Stimulated activated memory B cell treated with anti-CD40 and anti-IgM and Interleukin-4, amounts not matched to agents 10 μg/mL and 1 μg/mL and 100 μg/mL, for 72 hours (primary cell): ENCODE measurements around the gene GTSE1.

Experiments used
- ATAC-seq: fragments of 150-1000 bp; cut with Tn5 transposase; 2 replicates; pipeline ENCODE4 v1.10.0; 2021
- H3K27ac Mint-ChIP-seq: one replicate; pipeline ENCODE4 v1.8.0; 2022; ENCODE audit warnings: mild to moderate bottlenecking, mixed read lengths
- H3K27me3 Mint-ChIP-seq: one replicate; pipeline ENCODE4 v1.8.0; 2022; ENCODE audit warnings: mixed read lengths
- H3K36me3 Mint-ChIP-seq: one replicate; pipeline ENCODE4 v1.8.0; 2022; ENCODE audit warnings: mixed read lengths
- H3K4me1 Mint-ChIP-seq: one replicate; pipeline ENCODE4 v1.8.0; 2022; ENCODE audit warnings: mixed read lengths
- H3K4me3 Mint-ChIP-seq: one replicate; pipeline ENCODE4 v1.8.0; 2022; ENCODE audit warnings: mild to moderate bottlenecking, moderate library complexity, mixed read lengths
- H3K9me3 Mint-ChIP-seq: one replicate; pipeline ENCODE4 v1.8.0; 2022; ENCODE audit warnings: mixed read lengths

The GTSE1 gene

DNA sequence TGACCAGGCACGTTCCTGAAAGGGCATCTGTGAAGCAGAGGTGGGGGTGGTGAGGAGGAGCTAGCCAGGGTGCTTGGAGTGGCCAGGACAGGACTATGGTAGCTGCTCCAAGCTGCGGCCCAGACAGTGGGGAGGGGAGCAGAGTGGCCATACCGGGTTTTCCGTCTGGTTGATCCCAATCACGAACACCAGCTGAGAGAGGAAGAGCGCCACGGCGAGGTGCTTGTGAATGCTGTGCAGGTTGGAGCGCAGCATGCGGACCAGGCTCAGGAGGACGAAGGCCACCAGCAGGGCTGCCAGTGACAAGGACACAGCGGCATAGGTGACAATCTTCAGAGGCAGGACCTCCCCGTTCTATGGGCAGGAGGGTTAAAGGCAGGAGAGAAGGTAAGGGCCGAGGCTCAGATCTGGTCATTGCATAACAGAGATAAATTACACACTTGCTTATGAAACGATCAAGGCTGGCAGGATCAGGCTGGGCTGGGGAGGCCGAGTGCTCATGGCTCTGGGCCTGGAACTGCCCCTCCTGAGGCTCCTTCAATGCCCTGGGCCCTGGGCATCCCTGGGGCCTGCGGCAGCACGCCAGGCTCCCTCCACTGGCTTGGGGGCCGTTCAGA lies 80.3 kb downstream of the GTSE1 start:
- H3K4me3 Mint-ChIP-seq, result no peak overlapping the region
- H3K9me3 Mint-ChIP-seq, result peaks cover 9% of the 10 kb centered on the region
- H3K27ac Mint-ChIP-seq, result no peak overlapping the region
- no peak for ATAC-seq
- no peaks in the 10 kb centered on the region for H3K27me3 Mint-ChIP-seq
- peaks cover 79% of the 10 kb centered on the region for H3K36me3 Mint-ChIP-seq
- no peaks in the 10 kb centered on the region for H3K4me1 Mint-ChIP-seq

DNA sequence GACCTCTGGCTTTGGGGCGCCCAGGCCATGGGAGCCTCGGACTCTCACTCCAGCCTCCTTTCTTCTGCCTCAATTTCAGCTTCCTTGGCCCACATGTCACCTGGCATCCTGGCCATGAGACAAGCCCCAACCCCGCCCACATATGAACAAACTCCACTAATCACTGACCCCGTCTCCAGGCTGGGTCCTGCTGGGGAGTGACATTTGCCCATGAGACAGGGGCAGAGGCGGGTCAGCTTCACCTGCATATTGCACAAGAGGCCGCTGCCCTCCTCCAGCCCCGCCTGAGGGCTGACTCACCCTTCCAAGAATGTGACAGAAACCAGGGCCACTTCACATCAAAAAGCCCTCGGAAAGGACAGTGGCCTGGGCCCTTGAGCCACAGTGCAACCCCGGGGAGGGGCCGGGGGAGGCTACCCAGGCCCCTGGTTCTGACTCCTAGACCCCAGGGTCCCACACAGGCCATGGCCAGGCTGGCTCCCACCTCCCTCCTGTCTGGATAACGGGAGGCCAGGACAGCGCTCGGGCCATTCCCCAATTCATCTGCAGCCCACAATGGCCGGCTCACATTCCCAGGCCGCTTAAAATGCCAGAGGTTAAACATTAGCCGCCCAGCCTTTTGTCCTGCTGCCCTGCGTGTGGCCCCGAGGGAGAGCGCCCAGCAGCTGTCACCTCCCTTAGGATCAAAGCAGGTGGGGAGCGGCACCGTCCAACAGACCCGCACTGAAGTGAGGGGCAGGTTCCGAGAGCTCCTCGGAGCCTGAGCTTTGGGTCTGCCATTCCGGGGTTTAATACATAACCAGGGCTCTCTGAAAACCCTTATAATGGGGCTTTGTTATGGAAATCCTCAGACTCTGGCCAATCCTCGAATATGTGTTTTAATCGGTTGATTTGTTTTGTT lies 81.1 kb downstream of the GTSE1 start:
- H3K27ac Mint-ChIP-seq, result no peak overlapping the region
- H3K4me3 Mint-ChIP-seq, result no peak overlapping the region
- H3K4me1 Mint-ChIP-seq, result no peaks in the 10 kb centered on the region
- no peak for ATAC-seq
- peaks cover 12% of the 10 kb centered on the region for H3K9me3 Mint-ChIP-seq
- H3K27me3 Mint-ChIP-seq, result no peaks in the 10 kb centered on the region
- H3K36me3 Mint-ChIP-seq, result peaks cover 77% of the 10 kb centered on the region

DNA sequence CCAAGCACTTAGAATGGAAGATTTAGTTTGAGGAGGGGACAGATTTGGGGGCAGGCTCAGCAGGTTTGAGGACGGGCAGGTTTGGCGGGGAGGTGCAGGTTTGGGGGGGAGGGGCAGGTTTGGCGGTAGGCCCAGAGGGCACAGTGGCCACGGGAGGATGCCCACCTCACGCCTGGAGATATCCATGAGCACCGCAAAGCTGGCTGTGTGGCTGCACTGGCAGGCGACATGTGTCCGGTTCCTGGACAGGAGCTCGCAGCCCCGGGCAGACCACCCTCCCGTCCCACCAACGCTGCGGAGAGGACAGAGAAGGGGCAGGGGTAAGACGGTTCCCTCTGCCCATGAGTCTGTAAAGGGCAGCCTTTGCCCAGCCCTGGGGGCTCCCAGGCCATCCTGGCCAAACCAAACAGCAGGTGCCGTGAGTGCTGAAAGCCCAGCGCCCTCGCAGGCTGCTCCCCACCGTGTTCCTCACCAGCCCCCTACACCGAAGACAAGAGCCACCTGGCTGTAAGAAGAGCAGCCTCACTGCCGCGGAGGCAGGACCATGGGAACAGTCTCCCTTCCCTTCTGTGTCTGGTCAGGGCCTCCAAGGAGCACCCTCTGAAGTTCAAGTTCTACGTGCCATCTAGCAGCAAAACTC lies 81.9 kb downstream of the GTSE1 start:
- Mint-ChIP-seq H3K27ac (no peak overlapping the region), H3K4me1 (no peaks in the 10 kb centered on the region), H3K4me3 (no peak overlapping the region)

DNA sequence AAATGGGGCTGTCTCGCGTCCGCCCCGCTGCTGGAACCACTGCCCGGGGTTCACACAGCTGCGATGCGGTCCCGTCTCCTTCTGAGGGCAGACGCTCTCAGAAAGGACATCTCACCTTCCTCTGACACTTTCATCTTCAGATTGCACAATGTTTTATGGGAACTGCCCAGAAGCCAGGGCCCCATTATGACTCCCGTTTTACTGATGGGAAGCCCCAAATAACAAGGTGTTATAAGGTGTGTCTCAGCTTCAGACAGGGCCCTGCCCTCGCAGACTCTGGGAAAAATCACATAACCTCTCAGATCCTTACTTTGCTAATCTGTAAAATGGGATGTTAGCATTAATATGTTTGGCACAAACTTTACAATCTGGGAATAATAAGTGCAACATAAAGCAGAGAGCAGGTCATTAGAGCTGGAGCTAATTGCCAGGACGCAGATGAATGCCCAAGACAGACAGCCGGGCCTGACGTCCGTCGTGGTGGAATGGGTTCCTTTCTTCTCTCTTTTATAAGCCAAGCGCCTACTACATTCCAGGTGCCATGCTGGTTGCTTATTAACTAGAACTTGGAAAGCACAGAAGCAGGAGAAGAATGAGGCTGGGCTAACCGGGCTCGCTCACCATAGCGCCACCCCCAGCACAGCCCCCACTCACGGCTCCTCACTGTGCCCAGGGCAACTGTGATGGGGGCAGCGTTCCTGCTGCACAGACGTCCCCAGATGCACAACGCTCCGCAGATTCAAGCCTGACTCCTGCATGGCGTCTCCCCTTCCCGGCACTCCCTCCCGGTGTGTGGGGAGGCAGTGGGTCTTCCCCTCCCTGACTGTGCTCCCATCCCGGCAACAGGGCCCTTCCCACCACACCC lies 82.6 kb downstream of the GTSE1 start:
- Mint-ChIP-seq H3K27me3 (no peaks in the 10 kb centered on the region), H3K4me3 (no peak overlapping the region), H3K36me3 (peaks cover 77% of the 10 kb centered on the region)

More for the DNA sequence above, 81.9 kb downstream of the GTSE1 start:
- Mint-ChIP-seq H3K27me3 (no peaks in the 10 kb centered on the region), H3K9me3 (peaks cover 13% of the 10 kb centered on the region), H3K36me3 (peaks cover 77% of the 10 kb centered on the region)
- ATAC-seq, result no peak

DNA sequence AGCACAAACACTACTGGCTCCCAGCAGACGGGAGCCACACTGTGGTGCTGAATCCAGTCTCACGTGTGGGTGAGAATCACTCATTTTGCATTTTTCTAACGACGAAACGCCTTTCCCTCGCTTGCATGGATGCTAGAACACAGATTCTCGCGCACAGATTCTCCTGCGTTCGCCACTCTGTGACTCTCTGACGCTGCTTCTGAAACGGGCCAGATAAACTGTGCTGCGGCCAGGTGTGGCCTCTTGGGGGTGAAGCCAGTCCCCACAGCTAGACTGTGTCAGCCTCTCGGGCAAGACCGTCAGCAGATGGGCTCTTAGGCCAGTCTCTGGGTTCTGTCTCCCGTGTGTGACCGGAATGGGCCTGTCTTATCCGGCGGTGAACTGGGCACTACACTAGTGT lies 83.4 kb downstream of the GTSE1 start:
- peaks cover 75% of the 10 kb centered on the region for H3K36me3 Mint-ChIP-seq
- no peaks in the 10 kb centered on the region for H3K27me3 Mint-ChIP-seq
- peaks cover 13% of the 10 kb centered on the region for H3K9me3 Mint-ChIP-seq
- H3K27ac Mint-ChIP-seq, result no peak overlapping the region
- no peaks in the 10 kb centered on the region for H3K4me1 Mint-ChIP-seq
- ATAC-seq, result no peak
- no peak overlapping the region for H3K4me3 Mint-ChIP-seq

More for the DNA sequence above, 82.6 kb downstream of the GTSE1 start:
- ATAC-seq, result no peak
- Mint-ChIP-seq H3K9me3 (peaks cover 13% of the 10 kb centered on the region), H3K4me1 (no peaks in the 10 kb centered on the region), H3K27ac (no peak overlapping the region)
